A549 (cell line): ENCODE measurements around the gene CPA4.
"Not testable (repeated sequence)": the region's sequence is repeated elsewhere in the genome, so short reads cannot be mapped to it uniquely, and the experiment has no call there.

Experiments used
- RAD21 ChIP-seq, 2 experiments: fragments of >200 bp in 1 of 2; sonication (Bioruptor Twin) in 1 of 2; formaldehyde crosslinking in 1 of 2; IDR thresholded peaks in 1 of 2; conservative IDR thresholded peaks in 1 of 2; 2 replicates in 1 of 2; 3 replicates in 1 of 2; pipeline ENCODE4 v1.6.1; 2012 to 2018; ENCODE audit warnings: inconsistent platforms in 1 of 2
- TF ChIP-seq, protein P1 (sequence below): fragments of 450-650 bp; IDR thresholded peaks from 2 replicates; pipeline ENCODE4 v1.6.1; 2014; ENCODE audit warnings: antibody characterized with exemption

DNA sequence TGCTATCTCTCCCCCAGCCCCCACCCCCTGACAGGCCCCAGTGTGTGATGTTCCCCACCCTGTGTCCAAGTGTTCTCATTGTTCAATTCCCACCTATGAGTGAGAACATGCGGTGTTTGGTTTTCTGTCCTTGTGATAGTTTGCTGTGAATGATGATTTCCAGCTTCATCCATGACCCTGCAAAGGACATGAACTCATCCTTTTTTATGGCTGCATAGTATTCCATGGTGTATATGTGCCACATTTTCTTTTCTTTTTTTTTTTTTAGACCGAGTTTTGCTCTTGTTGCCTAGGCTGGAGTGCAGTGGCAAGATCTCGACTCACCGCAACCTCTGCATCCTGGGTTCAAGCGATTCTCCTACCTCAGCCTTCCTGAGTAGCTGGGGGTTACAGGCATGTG is 44.1 kb upstream of the CPA4 start:
- TF ChIP-seq, protein P1, sequence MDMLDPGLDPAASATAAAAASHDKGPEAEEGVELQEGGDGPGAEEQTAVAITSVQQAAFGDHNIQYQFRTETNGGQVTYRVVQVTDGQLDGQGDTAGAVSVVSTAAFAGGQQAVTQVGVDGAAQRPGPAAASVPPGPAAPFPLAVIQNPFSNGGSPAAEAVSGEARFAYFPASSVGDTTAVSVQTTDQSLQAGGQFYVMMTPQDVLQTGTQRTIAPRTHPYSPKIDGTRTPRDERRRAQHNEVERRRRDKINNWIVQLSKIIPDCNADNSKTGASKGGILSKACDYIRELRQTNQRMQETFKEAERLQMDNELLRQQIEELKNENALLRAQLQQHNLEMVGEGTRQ = not testable (repeated sequence)
- not testable (repeated sequence) for TF ChIP-seq RAD21 (conservative IDR thresholded peaks at IDR 0.05 in 1 of 2, IDR thresholded peaks at IDR 0.05 in 1 of 2)
